ENCODE measurements around the gene DNAJC1.

The DNAJC1 gene

DNA sequence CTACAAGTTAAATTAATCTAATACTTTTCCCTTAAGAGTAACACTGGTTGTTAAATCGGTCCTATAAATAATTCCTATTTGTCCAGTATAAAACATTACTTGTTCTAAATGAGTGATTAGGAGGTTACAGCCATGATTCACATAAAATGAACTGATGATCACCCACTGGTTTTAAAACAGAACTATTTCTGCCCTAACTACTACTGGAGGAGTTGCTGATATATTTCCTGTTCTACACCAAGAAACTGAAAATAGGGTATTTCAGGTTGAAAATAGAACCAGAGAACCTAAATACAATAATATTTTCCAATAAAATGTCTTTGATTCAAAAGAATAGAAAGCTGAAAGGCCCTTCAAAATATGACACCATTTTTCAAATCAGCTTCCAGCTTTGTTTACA, 30.9 kb downstream of the DNAJC1 start:
- H3K27me3 ChIP-seq (ENCODE audit: control insufficient read depth, insufficient read depth, low read length): no peaks in the 10 kb centered on the region
- no peak overlapping the region for H3K9ac ChIP-seq (ENCODE audit: low read length)
- H3K4me3 ChIP-seq (ENCODE audit: low read length): no peak overlapping the region
- H3K9me3 ChIP-seq (ENCODE audit: control insufficient read depth, low read length): no peaks in the 10 kb centered on the region
- H3K4me1 ChIP-seq (ENCODE audit: control insufficient read depth, insufficient read depth, low read length): peaks cover 6% of the 10 kb centered on the region
- no peaks in the 10 kb centered on the region for H3K36me3 ChIP-seq (ENCODE audit: control insufficient read depth, insufficient read depth, low read length)

- no peaks in the 10 kb centered on the region for H3K27me3 ChIP-seq (ENCODE audit: control insufficient read depth, insufficient read depth, low read length)
- H3K4me3 ChIP-seq (ENCODE audit: low read length): no peak overlapping the region
- no peaks in the 10 kb centered on the region for H3K4me1 ChIP-seq (ENCODE audit: control insufficient read depth, insufficient read depth, low read length)
- no peaks in the 10 kb centered on the region for H3K36me3 ChIP-seq (ENCODE audit: control insufficient read depth, insufficient read depth, low read length)
- H3K9ac ChIP-seq (ENCODE audit: low read length): no peak overlapping the region
- no peaks in the 10 kb centered on the region for H3K9me3 ChIP-seq (ENCODE audit: control insufficient read depth, low read length)
These were observed 33.9 kb downstream of the DNAJC1 start for GRCh38 chr10:21969326-21970287.

DNA sequence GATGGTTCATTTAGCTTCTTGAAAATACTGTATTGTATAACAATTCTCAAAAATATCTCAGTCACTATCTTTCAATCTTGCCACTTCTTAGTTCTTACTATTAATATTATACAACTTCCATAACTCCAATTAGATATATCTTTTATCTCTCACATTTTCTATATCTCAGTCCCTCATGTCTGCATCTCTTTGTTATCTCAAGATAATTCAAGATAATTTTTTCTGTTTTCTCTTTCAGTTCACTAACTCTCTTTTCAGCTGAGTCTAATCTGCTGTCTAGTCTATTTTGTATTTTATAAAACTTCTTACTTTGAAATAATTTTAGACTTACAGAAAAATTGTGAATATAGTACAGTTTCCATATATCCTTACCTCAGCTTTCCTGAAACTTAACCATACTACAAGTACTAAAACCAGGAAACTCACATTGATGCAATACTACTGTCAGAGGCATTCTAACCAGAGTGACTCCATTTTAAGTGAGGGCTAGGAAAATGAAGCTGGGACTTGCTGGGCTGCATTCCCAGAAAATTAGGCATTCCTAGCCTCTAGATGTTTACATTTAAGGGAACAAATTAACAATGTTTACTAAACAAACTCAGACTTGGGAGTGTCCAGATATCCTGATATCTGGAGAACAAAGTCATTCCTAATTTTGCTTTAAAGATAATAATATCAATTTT, 38.4 kb downstream of the DNAJC1 start:
- Histone ChIP-seq H3K27me3 (ENCODE audit: control insufficient read depth, insufficient read depth, low read length) (no peaks in the 10 kb centered on the region), H3K4me3 (ENCODE audit: low read length) (no peak overlapping the region), H3K9ac (ENCODE audit: low read length) (no peak overlapping the region), H3K9me3 (ENCODE audit: control insufficient read depth, low read length) (no peaks in the 10 kb centered on the region), H3K4me1 (ENCODE audit: control insufficient read depth, insufficient read depth, low read length) (no peaks in the 10 kb centered on the region), H3K36me3 (ENCODE audit: control insufficient read depth, insufficient read depth, low read length) (no peaks in the 10 kb centered on the region)

- H3K36me3 ChIP-seq (ENCODE audit: control insufficient read depth, insufficient read depth, low read length): no peaks in the 10 kb centered on the region
- no peaks in the 10 kb centered on the region for H3K27me3 ChIP-seq (ENCODE audit: control insufficient read depth, insufficient read depth, low read length)
- no peak overlapping the region for H3K9ac ChIP-seq (ENCODE audit: low read length)
- H3K4me3 ChIP-seq (ENCODE audit: low read length): no peak overlapping the region
- no peaks in the 10 kb centered on the region for H3K4me1 ChIP-seq (ENCODE audit: control insufficient read depth, insufficient read depth, low read length)
- H3K9me3 ChIP-seq (ENCODE audit: control insufficient read depth, low read length): no peaks in the 10 kb centered on the region
These were observed 41.2 kb downstream of the DNAJC1 start for GRCh38 chr10:21962358-21962757.

DNA sequence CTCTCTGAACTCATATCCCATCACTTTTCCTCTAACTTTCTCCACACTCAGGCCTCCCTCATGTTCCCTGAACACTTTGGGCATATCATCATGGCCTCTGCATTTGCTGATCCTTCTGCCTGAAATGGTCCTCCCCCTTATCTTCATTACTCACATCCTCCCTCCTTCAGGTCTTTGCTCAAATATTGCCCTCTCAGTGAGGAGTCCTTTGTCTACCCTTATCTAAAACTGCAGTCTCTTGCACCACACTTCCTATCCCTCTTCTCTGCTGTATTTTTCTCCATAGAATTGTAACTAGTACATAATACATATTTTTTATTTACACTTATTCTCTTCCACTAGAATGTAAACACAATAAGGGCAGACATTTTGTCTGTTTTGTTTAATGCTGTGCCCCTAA, 41.7 kb downstream of the DNAJC1 start:
- H3K4me3 ChIP-seq (ENCODE audit: low read length): no peak overlapping the region
- H3K9me3 ChIP-seq (ENCODE audit: control insufficient read depth, low read length): no peaks in the 10 kb centered on the region
- H3K4me1 ChIP-seq (ENCODE audit: control insufficient read depth, insufficient read depth, low read length): no peaks in the 10 kb centered on the region
- no peaks in the 10 kb centered on the region for H3K27me3 ChIP-seq (ENCODE audit: control insufficient read depth, insufficient read depth, low read length)
- H3K36me3 ChIP-seq (ENCODE audit: control insufficient read depth, insufficient read depth, low read length): no peaks in the 10 kb centered on the region
- H3K9ac ChIP-seq (ENCODE audit: low read length): no peak overlapping the region

DNA sequence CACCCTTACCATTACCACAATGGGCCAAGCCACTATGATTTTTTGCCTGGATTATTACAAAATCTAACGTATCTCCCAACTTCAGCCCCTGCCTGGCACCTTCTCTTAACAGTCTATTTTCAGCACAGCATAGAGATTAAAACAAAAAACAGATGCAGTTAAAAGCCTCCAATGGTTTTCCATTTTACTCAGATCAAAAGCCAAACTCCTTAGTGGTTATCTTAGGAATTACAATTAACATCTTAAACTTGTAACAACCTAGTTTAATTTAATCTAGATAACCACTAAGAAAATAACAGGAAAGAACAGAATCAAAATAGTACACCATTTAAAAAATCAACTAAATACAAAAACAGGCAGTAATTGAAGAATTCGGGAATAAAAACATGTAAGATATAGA, 43.5 kb downstream of the DNAJC1 start:
- H3K4me1 ChIP-seq (ENCODE audit: control insufficient read depth, insufficient read depth, low read length): no peaks in the 10 kb centered on the region

GRCh38 chr10:21954690-21955089, 48.8 kb downstream of the DNAJC1 start:
- no peaks in the 10 kb centered on the region for H3K27me3 ChIP-seq (ENCODE audit: control insufficient read depth, insufficient read depth, low read length)

More for the DNA sequence above, 43.5 kb downstream of the DNAJC1 start:
- Histone ChIP-seq H3K36me3 (ENCODE audit: control insufficient read depth, insufficient read depth, low read length) (no peaks in the 10 kb centered on the region), H3K27me3 (ENCODE audit: control insufficient read depth, insufficient read depth, low read length) (no peaks in the 10 kb centered on the region), H3K9ac (ENCODE audit: low read length) (no peak overlapping the region), H3K4me3 (ENCODE audit: low read length) (no peak overlapping the region), H3K9me3 (ENCODE audit: control insufficient read depth, low read length) (no peaks in the 10 kb centered on the region)

GRCh38 chr10:21954132-21954531, 49.4 kb downstream of the DNAJC1 start:
- no peak overlapping the region for H3K9ac ChIP-seq (ENCODE audit: low read length)
- H3K4me1 ChIP-seq (ENCODE audit: control insufficient read depth, insufficient read depth, low read length): no peaks in the 10 kb centered on the region
- no peaks in the 10 kb centered on the region for H3K27me3 ChIP-seq (ENCODE audit: control insufficient read depth, insufficient read depth, low read length)
- H3K9me3 ChIP-seq (ENCODE audit: control insufficient read depth, low read length): no peaks in the 10 kb centered on the region
- H3K36me3 ChIP-seq (ENCODE audit: control insufficient read depth, insufficient read depth, low read length): no peaks in the 10 kb centered on the region
- no peak overlapping the region for H3K4me3 ChIP-seq (ENCODE audit: low read length)

More at GRCh38 chr10:21954690-21955089, 48.8 kb downstream of the DNAJC1 start:
- H3K36me3 ChIP-seq (ENCODE audit: control insufficient read depth, insufficient read depth, low read length): no peaks in the 10 kb centered on the region
- H3K9me3 ChIP-seq (ENCODE audit: control insufficient read depth, low read length): no peaks in the 10 kb centered on the region
- no peak overlapping the region for H3K9ac ChIP-seq (ENCODE audit: low read length)
- no peaks in the 10 kb centered on the region for H3K4me1 ChIP-seq (ENCODE audit: control insufficient read depth, insufficient read depth, low read length)
- no peak overlapping the region for H3K4me3 ChIP-seq (ENCODE audit: low read length)

- Histone ChIP-seq H3K36me3 (ENCODE audit: control insufficient read depth, insufficient read depth, low read length) (no peaks in the 10 kb centered on the region), H3K4me1 (ENCODE audit: control insufficient read depth, insufficient read depth, low read length) (no peaks in the 10 kb centered on the region), H3K4me3 (ENCODE audit: low read length) (no peak overlapping the region), H3K27me3 (ENCODE audit: control insufficient read depth, insufficient read depth, low read length) (no peaks in the 10 kb centered on the region), H3K9me3 (ENCODE audit: control insufficient read depth, low read length) (no peaks in the 10 kb centered on the region), H3K9ac (ENCODE audit: low read length) (no peak overlapping the region)
These were observed 49.9 kb downstream of the DNAJC1 start for GRCh38 chr10:21953585-21954057.

DNA sequence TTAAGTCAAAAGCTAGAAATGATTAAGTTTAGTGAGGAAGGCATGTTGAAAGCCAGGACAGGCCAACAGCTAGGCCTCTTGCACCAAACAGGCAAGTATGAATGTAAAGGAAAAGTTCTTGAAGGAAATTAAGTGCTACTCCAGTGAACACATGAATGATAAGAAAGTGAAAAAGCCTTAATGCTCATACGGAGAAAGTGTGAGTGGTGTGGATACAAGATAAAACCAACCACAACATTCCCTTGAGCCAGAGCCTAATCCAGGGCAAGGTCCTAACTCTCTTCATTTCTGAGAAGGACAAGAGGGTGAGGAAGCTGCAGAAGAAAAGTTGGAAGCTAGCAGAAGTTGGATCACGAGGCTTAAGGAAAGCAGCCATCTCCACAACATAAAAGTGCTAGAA, 53.0 kb downstream of the DNAJC1 start:
- Histone ChIP-seq H3K4me3 (ENCODE audit: low read length) (no peak overlapping the region), H3K36me3 (ENCODE audit: control insufficient read depth, insufficient read depth, low read length) (no peaks in the 10 kb centered on the region), H3K9ac (ENCODE audit: low read length) (no peak overlapping the region), H3K27me3 (ENCODE audit: control insufficient read depth, insufficient read depth, low read length) (no peaks in the 10 kb centered on the region), H3K4me1 (ENCODE audit: control insufficient read depth, insufficient read depth, low read length) (no peaks in the 10 kb centered on the region), H3K9me3 (ENCODE audit: control insufficient read depth, low read length) (no peaks in the 10 kb centered on the region)

DNA sequence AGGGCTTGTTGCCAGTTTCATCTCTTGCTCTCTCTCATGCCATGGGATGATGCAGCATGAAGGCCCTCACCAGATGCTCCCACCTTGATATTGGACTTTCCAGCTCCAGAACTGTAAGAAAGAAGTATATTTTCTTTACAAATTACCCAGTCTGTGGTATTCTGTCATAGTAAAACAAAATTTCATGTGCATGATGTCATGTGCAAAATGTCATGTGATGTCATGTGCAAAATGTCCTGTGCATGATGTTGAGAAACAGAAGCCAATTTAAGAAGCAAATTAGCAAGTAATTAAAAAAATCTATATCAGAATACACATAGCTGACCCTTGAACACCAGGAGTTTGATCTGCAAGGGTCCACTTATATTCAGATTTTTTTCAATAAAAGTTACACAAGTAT, 56.6 kb downstream of the DNAJC1 start:
- no peaks in the 10 kb centered on the region for H3K4me1 ChIP-seq (ENCODE audit: control insufficient read depth, insufficient read depth, low read length)
- no peaks in the 10 kb centered on the region for H3K36me3 ChIP-seq (ENCODE audit: control insufficient read depth, insufficient read depth, low read length)
- no peak overlapping the region for H3K4me3 ChIP-seq (ENCODE audit: low read length)
- H3K27me3 ChIP-seq (ENCODE audit: control insufficient read depth, insufficient read depth, low read length): no peaks in the 10 kb centered on the region
- no peaks in the 10 kb centered on the region for H3K9me3 ChIP-seq (ENCODE audit: control insufficient read depth, low read length)
- no peak overlapping the region for H3K9ac ChIP-seq (ENCODE audit: low read length)

DNA sequence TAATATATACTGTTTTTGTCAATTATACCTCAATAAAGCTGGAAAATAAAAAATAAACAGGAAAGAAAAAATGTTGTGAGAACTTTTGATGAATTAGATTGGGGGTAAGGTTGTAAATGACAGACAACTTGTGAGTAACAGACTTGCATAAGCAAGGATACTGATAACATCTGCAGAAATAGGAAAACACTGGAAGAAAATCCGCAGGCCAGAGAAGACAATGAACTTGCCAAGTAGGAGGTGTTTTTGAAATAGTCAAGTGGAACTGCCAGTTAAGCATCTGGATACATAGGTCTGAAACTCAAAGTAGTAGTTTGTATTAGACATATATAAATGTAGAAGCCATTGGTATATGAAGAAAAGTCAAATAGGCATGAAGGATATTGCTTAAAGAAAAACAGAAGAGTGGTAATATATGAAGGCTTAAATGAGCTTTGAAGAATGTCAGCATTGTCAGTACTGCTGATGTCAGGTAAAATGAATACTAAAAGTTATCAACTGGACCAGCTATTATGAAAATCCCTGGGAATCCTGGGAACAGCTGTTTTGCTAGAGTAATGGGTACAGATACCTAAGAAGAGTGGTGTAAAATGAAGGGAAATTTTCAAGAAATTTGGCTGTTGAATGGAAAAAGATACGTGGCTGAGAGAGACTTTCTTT, 58.7 kb downstream of the DNAJC1 start:
- Histone ChIP-seq H3K4me1 (ENCODE audit: control insufficient read depth, insufficient read depth, low read length) (no peaks in the 10 kb centered on the region), H3K9ac (ENCODE audit: low read length) (no peak overlapping the region), H3K9me3 (ENCODE audit: control insufficient read depth, low read length) (no peaks in the 10 kb centered on the region), H3K4me3 (ENCODE audit: low read length) (no peak overlapping the region), H3K36me3 (ENCODE audit: control insufficient read depth, insufficient read depth, low read length) (no peaks in the 10 kb centered on the region), H3K27me3 (ENCODE audit: control insufficient read depth, insufficient read depth, low read length) (no peaks in the 10 kb centered on the region)

All from mucosa of stomach (tissue), 1 donor.